HL-60 (cell line): ENCODE results near the gene WASL.

Experiments
- POLR2AphosphoS5 ChIP-seq: IDR thresholded peaks from 2 replicates; pipeline ENCODE4 v1.6.1; 2012; ENCODE audit warnings: low read depth
- TF ChIP-seq, protein P1 (sequence below): IDR thresholded peaks from one replicate; pipeline ENCODE4 v1.5.1; 2011; ENCODE audit warnings: low read length, control low read depth, inconsistent platforms; ENCODE audit not compliant: insufficient read depth

DNA sequence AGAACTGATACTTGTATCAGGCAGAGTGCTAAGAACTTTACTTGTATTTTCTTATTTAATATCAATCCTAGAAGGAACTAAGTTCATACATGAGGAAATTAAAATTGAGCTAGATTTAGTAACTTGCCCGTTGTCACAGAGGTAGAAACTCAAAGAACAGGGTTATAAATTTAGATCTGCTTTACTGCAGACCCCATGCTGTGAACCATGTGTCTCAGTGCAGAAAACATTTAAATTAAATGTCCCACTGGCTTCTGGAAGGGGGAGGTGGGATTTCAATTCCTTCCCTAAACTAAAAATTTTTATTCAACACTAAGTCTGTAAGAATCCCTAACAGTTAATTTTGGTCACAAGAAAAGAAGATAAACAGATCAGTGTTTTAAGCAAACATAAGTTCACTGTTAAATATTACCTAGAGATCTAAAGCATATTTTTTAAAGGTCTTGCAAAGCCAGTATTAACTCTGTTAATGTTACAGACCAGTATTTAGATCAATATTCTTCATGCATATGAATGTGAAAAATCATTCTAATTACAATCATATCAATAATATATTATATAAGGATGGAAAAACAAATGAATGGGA, 23.1 kb downstream of the WASL start:
- TF ChIP-seq, protein P1, sequence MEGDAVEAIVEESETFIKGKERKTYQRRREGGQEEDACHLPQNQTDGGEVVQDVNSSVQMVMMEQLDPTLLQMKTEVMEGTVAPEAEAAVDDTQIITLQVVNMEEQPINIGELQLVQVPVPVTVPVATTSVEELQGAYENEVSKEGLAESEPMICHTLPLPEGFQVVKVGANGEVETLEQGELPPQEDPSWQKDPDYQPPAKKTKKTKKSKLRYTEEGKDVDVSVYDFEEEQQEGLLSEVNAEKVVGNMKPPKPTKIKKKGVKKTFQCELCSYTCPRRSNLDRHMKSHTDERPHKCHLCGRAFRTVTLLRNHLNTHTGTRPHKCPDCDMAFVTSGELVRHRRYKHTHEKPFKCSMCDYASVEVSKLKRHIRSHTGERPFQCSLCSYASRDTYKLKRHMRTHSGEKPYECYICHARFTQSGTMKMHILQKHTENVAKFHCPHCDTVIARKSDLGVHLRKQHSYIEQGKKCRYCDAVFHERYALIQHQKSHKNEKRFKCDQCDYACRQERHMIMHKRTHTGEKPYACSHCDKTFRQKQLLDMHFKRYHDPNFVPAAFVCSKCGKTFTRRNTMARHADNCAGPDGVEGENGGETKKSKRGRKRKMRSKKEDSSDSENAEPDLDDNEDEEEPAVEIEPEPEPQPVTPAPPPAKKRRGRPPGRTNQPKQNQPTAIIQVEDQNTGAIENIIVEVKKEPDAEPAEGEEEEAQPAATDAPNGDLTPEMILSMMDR: no peak
- TF ChIP-seq POLR2AphosphoS5: no peak
